ENCODE data around the gene PDE8B.

Gene PDE8B

GRCh38 chr5:77285251-77285841 lies 74.9 kb downstream of the PDE8B start:
- DNase-seq: no peak

DNA sequence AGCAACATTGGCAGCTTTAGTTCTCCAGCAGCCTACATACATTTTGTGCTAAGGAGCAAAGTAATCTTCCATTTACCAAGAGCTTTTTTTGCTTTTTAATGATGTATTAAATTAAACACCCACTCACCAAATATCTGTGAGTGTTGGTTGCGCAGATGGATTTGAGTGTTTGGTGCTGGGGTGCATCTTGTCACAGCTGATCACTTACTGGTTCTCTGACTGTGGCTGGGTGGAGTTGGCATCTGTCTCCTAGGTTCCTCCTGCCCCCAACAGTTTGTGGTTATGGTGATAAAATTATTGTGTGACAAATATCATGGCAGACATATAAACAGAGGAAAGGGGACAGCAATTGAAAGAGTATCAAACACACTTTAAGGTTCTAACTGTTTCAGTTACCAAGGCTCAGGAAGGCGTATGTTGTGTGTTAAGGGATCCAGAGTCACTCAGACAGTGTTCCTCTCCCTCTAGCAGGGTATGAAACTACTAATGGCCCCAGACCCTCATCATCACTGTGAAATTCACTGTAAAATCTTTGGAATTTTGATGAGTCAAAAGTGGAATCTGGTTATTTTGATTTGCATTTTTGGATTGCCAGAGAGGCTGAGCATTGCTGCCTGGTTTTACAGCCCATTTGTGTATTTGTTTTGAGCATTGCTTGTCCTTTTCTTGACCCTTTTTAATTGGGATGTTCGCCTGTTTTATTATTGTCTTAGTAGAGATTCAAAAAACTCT lies 81.7 kb downstream of the PDE8B start:
- no peak for DNase-seq

GRCh38 chr5:77294185-77294584 lies 83.7 kb downstream of the PDE8B start:
- no peak for DNase-seq

DNA sequence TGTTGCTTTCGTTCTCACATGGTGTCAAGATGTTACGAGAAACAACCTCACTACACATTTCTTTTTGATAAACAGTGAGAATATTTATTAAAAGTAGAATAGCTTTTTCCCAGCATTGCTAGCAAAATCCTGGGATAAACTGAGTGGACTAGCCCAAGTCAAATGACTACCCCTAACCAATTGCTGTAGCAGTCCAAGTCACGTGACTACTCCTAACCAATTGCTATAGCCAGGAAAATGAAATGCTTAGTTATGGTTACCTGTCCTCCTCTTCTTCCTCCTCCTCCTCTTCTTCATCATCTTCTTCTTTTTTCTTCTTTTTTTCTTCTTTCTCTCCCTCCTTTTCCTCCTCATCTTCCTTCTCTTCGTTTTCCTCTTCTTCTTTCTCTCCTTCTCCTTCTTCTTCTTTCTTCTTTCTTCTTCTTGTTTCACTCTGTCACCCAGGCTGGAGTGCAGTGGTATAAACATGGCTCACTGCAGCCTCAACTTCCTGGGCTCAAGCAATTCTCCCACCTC lies 85.4 kb downstream of the PDE8B start:
- no peak for DNase-seq

GRCh38 chr5:77298146-77298545 lies 87.7 kb downstream of the PDE8B start:
- DNase-seq: no peak

GRCh38 chr5:77300451-77300850 lies 90.0 kb downstream of the PDE8B start:
- no peak for DNase-seq

DNA sequence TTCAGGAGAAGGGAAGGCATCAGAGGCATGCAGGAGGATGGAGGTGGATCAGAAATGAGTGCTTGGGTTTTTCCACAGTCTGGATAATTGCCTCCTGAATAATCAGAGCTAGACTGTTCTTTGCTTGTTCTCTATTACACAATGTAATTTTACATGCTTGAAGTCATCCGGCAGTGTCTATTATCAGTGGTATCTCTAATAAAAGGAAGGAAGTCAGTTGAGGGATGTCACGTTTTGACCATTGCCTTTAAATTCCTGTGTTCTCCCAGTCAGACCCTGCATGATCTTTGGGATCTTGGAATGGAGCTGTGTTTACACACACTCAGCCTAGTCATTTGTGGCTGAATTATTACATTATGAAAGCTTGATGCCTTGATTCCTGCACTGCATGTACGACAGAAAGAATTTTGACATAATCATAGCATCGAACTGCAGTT lies 91.0 kb downstream of the PDE8B start:
- DNase-seq: no peak

GRCh38 chr5:77302247-77302646 lies 91.8 kb downstream of the PDE8B start:
- DNase-seq: no peak

GRCh38 chr5:77302653-77303052 lies 92.2 kb downstream of the PDE8B start:
- no peak for DNase-seq

DNA sequence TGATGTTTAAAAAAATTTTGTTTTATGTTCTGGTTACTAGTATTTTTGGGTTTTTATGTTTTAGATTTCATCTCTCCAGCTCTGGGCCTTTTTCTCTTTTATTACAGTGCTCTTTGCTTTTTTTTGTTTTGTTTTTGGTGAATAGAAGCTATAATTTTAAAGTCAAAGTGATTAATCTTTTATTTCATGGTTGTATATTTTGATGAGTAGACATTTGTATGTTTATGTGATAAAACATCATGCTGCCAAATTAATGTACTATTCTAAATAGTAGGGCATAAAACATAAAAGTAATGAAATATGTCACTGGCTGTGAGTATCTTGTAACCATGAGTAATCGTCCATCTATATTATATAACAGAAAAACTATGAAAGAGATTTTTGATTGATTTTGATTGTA lies 93.9 kb downstream of the PDE8B start:
- no peak for DNase-seq

GRCh38 chr5:77305222-77305846 lies 94.9 kb downstream of the PDE8B start:
- no peak for DNase-seq

- no peak for DNase-seq
Observed at GRCh38 chr5:77305956-77306355, 95.5 kb downstream of the PDE8B start.

DNA sequence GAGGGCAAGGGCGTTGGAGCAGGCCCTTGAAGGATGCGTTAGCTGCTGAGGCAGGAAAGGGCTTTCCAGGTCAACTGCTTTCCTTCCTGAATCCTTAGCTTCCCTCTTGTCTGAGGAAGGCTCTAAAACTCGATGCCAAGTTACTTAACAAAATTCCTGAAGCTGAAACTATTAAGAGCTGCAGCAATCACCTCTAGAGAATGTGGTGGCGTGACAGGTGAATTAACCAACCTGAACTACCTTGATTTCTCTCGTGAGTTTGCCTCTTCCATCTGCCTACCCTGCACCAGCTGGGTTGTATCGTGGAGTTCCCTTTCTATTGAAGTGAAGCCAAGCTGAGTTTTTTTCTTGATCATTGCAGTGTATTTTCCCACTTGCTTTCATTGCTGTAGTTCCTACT lies 96.1 kb downstream of the PDE8B start:
- no peak for DNase-seq

GRCh38 chr5:77308154-77308960 lies 97.9 kb downstream of the PDE8B start:
- DNase-seq: no peak

GRCh38 chr5:77309140-77309539 lies 98.7 kb downstream of the PDE8B start:
- no peak for DNase-seq

DNA sequence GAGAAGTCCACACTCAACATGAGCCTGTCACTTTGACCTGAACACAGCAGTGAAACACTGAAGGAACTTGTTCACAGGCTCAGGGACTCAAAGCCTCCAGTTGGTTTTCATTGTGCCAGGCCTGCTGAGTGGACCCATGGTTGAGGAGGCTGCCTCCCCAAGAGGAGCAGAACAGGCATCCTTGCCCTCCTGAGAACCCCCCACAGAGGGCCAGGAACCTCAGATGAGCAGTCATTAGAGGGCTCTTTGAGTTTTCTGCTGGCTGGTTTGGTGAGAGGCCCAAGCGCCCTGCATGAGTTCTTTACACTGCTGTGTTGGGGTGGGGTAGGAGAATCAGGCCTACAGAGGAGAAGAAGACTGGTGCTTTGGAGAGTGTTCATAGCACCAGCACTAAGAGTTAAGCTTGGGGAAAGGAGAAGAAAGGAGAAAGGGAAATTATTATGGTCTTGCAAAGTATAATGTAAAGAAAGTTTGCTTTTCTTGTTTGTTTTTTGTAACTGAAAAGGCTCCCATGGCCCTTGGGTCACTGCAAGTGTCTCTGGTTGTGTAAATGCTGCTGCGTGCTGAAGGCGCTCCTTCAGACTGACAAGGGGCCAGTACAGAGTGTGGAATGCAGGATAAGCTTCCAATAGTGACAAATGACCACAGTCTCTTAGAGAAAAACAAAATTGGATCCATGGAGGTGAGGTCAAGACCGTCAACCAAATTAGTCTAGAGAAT lies 100.2 kb downstream of the PDE8B start:
- no peak for DNase-seq

DNA sequence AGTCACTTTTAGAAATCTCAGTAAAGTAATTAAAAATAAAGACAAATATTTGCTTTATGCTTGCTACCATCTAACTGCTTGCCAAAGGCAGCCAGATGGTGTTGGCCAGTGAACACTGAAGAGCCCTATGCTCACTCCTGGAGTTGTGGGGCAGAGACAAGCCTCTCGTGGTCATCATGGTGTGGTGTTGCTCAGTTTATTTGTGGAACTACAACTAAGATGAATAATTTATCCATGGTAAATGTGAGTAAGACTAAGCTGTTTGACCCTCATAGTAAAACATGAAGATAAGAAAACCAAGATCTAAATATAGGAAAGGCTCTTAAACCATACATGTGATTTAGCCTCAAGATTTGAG lies 100.7 kb downstream of the PDE8B start:
- DNase-seq: no peak

GRCh38 chr5:77312413-77312812 lies 101.9 kb downstream of the PDE8B start:
- no peak for DNase-seq

DNA sequence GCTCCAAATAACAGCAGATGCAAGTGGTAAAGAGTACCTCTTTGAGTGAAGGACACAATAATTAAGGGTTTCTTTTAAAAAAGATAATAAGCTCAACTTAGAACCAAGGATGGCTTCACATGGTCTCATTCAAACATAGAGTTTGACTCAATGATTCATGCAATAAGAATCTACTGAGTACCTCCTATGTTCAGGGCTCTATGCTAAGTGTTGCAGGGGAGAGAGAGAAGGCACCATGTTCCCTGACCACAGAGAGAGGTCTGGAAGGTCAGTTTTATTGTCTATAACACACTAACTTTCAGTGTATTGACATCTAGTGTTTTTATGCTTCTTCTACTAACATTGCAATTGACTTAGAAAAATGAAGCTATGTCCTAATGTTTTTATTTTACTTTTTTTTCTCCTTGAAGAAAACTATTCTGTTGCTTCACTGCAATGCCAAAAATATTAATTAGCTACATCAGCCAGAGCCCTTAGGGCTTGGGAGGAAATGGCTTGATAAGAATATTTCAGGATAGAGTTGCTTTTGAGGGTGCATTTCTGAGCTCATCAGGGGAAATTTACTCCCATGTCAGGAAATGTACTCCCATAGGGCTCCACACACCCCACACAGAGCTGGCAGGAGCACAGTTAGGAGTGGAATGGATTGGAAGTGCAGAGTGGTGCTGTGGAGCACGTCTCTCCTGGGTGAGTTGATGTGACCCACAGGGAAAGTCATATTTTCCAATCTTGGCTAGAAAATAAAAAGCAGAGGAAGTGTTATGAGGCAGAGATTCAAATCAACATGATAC lies 106.6 kb downstream of the PDE8B start:
- no peak for DNase-seq

DNA sequence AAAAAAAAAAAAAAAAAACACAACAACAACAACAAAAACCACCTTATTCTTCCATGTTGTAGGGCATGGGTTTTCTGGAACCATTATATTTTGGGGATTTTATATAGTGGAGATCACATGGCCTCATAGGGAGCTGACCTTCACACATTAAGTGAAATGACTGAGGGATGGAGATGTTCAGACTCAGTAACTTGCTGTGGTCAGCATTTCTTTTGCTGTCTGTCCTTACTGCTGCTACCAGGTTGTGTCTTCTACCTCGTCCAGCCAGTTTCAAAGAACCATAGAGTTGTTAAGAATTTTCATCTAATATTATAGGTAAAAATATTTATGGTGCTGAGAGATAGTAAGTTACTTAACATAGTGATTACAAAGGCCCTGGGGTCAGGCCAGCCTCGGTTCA lies 107.6 kb downstream of the PDE8B start:
- no peak for DNase-seq

- no peak for DNase-seq
Observed at GRCh38 chr5:77319117-77319804, 108.8 kb downstream of the PDE8B start.

All from right kidney (tissue), 1 donor.